Mesenchymal stem cell (in vitro differentiated cells and primary cell): Measurements from ENCODE around the gene DDX53.
A peak's percentile ranks its signal among the peaks of the same experiment; 100 is the strongest.

Experiments used
- DNase-seq: peaks from one replicate; pipeline ENCODE4 v3.0.0-alpha.2; 2013
- H2AFZ ChIP-seq: one replicate; pipeline ENCODE4 v1.6.1; 2013; ENCODE audit warnings: low read depth, mild to moderate bottlenecking, control low read depth, inconsistent platforms, low read length, moderate library complexity
- H2AK5ac ChIP-seq: 2 replicates; pipeline ENCODE4 v1.6.1; 2013; ENCODE audit warnings: low read length, moderate library complexity, mild to moderate bottlenecking, inconsistent platforms; ENCODE audit not compliant: severe bottlenecking
- H2BK120ac ChIP-seq: one replicate; pipeline ENCODE4 v1.6.1; 2013; ENCODE audit warnings: low read depth, mild to moderate bottlenecking, inconsistent platforms, low read length, moderate library complexity
- H2BK12ac ChIP-seq, 2 experiments: one replicate each; pipeline ENCODE4 v1.6.1; 2013; ENCODE audit warnings: inconsistent platforms in 2 of 2, low read length in 2 of 2, mild to moderate bottlenecking in 2 of 2, moderate library complexity in 2 of 2, control low read depth in 1 of 2
- H2BK15ac ChIP-seq: one replicate; pipeline ENCODE4 v1.6.1; 2013; ENCODE audit warnings: mild to moderate bottlenecking, low read depth, inconsistent platforms; ENCODE audit not compliant: poor library complexity, severe bottlenecking
- H2BK5ac ChIP-seq: 2 replicates; pipeline ENCODE4 v1.6.1; 2013; ENCODE audit warnings: low read depth, mild to moderate bottlenecking, low read length, control low read depth, inconsistent platforms; ENCODE audit not compliant: poor library complexity, severe bottlenecking
- H3K14ac ChIP-seq, 2 experiments: one replicate each; pipeline ENCODE4 v1.6.1; 2013; ENCODE audit warnings: inconsistent platforms in 2 of 2, low read length in 2 of 2, control low read depth in 1 of 2, mild to moderate bottlenecking in 1 of 2, moderate library complexity in 1 of 2
- H3K18ac ChIP-seq, 2 experiments: one replicate each; pipeline ENCODE4 v1.6.1; 2013; ENCODE audit warnings: inconsistent platforms in 2 of 2, low read length in 2 of 2, control low read depth in 1 of 2, low read depth in 1 of 2, mild to moderate bottlenecking in 1 of 2
- H3K23ac ChIP-seq, 2 experiments: one replicate each; pipeline ENCODE4 v1.6.1; 2013; ENCODE audit warnings: inconsistent platforms in 2 of 2, low read length in 2 of 2, mild to moderate bottlenecking in 2 of 2, moderate library complexity in 2 of 2, control low read depth in 1 of 2
- H3K27ac ChIP-seq: 2 replicates; pipeline ENCODE4 v1.5.1; 2013; ENCODE audit warnings: mild to moderate bottlenecking, moderate library complexity, low read length, control low read depth, inconsistent platforms; ENCODE audit not compliant: poor library complexity, severe bottlenecking
- H3K27me3 ChIP-seq, 2 experiments: 2 replicates each; pipeline versions ENCODE4 v1.6.1 to v1.7.0; 2013; ENCODE audit warnings: low read length in 2 of 2, mild to moderate bottlenecking in 2 of 2, moderate library complexity in 2 of 2, control low read depth in 1 of 2, inconsistent platforms in 1 of 2; ENCODE audit not compliant: control insufficient read depth in 1 of 2, insufficient read depth in 1 of 2
- H3K36me3 ChIP-seq, 2 experiments: 2 replicates each; pipeline versions ENCODE4 v1.6.1 to v1.7.0; 2013; ENCODE audit warnings: low read length in 2 of 2, control low read depth in 1 of 2, inconsistent platforms in 1 of 2, low read depth in 1 of 2, mild to moderate bottlenecking in 1 of 2; ENCODE audit not compliant: insufficient read depth in 2 of 2, control insufficient read depth in 1 of 2
- H3K4ac ChIP-seq, 2 experiments: one replicate each; pipeline ENCODE4 v1.6.1; 2013; ENCODE audit warnings: inconsistent platforms in 2 of 2, low read length in 2 of 2, mild to moderate bottlenecking in 2 of 2, moderate library complexity in 2 of 2, control low read depth in 1 of 2, low read depth in 1 of 2
- H3K4me1 ChIP-seq: 2 replicates; pipeline ENCODE4 v1.6.1; 2013; ENCODE audit warnings: low read depth, low read length, control low read depth; ENCODE audit not compliant: control insufficient read depth, insufficient read depth
- H3K4me2 ChIP-seq: 2 replicates; pipeline ENCODE4 v1.6.1; 2013; ENCODE audit warnings: low read length, mild to moderate bottlenecking, inconsistent platforms; ENCODE audit not compliant: poor library complexity, severe bottlenecking
- H3K4me3 ChIP-seq, 2 experiments: 2 replicates each; pipeline versions ENCODE4 v1.5.1 to v1.7.0; 2013; ENCODE audit warnings: low read length in 2 of 2, mild to moderate bottlenecking in 2 of 2, control low read depth in 1 of 2, low read depth in 1 of 2; ENCODE audit not compliant: insufficient read depth in 1 of 2
- H3K79me1 ChIP-seq: replicated peaks from 2 replicates; pipeline ENCODE4 v1.6.1; 2013; ENCODE audit warnings: mild to moderate bottlenecking, control low read depth, low read length, inconsistent platforms; ENCODE audit not compliant: poor library complexity, severe bottlenecking
- H3K9ac ChIP-seq: 2 replicates; pipeline ENCODE4 v1.7.0; 2013; ENCODE audit warnings: mild to moderate bottlenecking, low read length, moderate library complexity
- H3K9me3 ChIP-seq: 2 replicates; pipeline ENCODE4 v1.7.0; 2013; ENCODE audit warnings: mild to moderate bottlenecking, low read length; ENCODE audit not compliant: control insufficient read depth
- H4K8ac ChIP-seq: one replicate; pipeline ENCODE4 v1.6.1; 2013; ENCODE audit warnings: inconsistent platforms, mild to moderate bottlenecking, low read length, moderate library complexity
- H4K91ac ChIP-seq: one replicate; pipeline ENCODE4 v1.6.1; 2013; ENCODE audit warnings: mild to moderate bottlenecking, low read length, inconsistent platforms
- WGBS: methylation state at CpG from one replicate; pipeline ENCODE4 v1.1.7; 2013; ENCODE audit warnings: mixed read lengths; 5-methylcytosine and 5-hydroxymethylcytosine counted together

DDX53 gene

GRCh38 chrX:22959204-22959920, 40.4 kb upstream of the DDX53 start:
- Histone ChIP-seq H3K9me3 (no peaks in the 10 kb centered on the region), H3K79me1 (no peaks in the 10 kb centered on the region), H4K8ac (no peak overlapping the region), H4K91ac (no peak overlapping the region), H2AK5ac (no peak overlapping the region), H3K18ac (no peak overlapping the region), H3K4me3 (no peak overlapping the region), H3K4me1 (no peaks in the 10 kb centered on the region), H3K23ac (no peak overlapping the region), H3K4me2 (no peak overlapping the region), H3K14ac (no peak overlapping the region), H3K27ac (no peak overlapping the region), H3K9ac (no peak overlapping the region), H2AFZ (no peak overlapping the region), H3K36me3 (no peaks in the 10 kb centered on the region), H2BK12ac (no peak overlapping the region), H2BK15ac (no peak overlapping the region), H2BK5ac (no peak overlapping the region), H3K27me3 (peaks cover 0 to 5% of the 10 kb centered on the region in 2 experiments), H2BK120ac (no peak overlapping the region), H3K4ac (no peak overlapping the region)
- 100% methylated on average over 2 of the region's 4 CpGs for WGBS
- no peak for DNase-seq

- no peak overlapping the region for H3K14ac ChIP-seq
- H2AK5ac ChIP-seq: no peak overlapping the region
- WGBS: 86% methylated on average over 2 of the region's 2 CpGs
- H3K79me1 ChIP-seq: no peaks in the 10 kb centered on the region
- no peak overlapping the region for H4K91ac ChIP-seq
- no peak overlapping the region for H4K8ac ChIP-seq
- H2BK12ac ChIP-seq: no peak overlapping the region
- H3K27me3 ChIP-seq: peaks cover 0 to 10% of the 10 kb centered on the region in 2 experiments
- no peak overlapping the region for H2BK5ac ChIP-seq
- H3K27ac ChIP-seq: no peak overlapping the region
- no peak overlapping the region for H3K18ac ChIP-seq
- H2BK120ac ChIP-seq: no peak overlapping the region
- H3K4me2 ChIP-seq: no peak overlapping the region
- no peak overlapping the region for H3K4me3 ChIP-seq
- no peaks in the 10 kb centered on the region for H3K4me1 ChIP-seq
- peak; percentile 17 for DNase-seq
- no peak overlapping the region for H3K23ac ChIP-seq
- no peak overlapping the region for H2BK15ac ChIP-seq
- H3K9ac ChIP-seq: no peak overlapping the region
- no peak overlapping the region for H3K4ac ChIP-seq
- no peaks in the 10 kb centered on the region for H3K9me3 ChIP-seq
- no peak overlapping the region for H2AFZ ChIP-seq
- H3K36me3 ChIP-seq: no peaks in the 10 kb centered on the region
These were observed 36.6 kb upstream of the DDX53 start for GRCh38 chrX:22963196-22963595.

DNA sequence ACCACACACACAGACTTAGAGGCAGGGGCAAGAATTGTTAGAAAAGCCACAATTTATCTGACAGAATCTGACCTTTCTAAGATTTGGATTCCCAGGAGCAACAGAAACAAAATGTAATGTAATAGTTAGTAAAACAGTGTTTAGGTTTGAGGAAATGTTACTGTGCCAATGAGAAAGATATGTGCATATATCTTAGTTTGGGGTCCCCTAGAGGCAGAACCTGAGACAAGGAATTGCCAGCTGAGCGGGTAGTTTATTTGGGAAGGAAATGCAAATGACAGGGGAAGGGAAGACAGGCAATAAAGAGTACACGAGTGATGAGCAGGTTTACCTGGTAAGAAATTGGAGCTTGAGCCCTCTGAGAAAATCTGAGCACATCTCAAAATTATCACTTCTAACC, 31.3 kb upstream of the DDX53 start:
- no peak overlapping the region for H2BK15ac ChIP-seq
- no peak overlapping the region for H3K9ac ChIP-seq
- no peak overlapping the region for H2BK120ac ChIP-seq
- no peak overlapping the region for H4K91ac ChIP-seq
- no peak overlapping the region for H3K18ac ChIP-seq
- no peak for DNase-seq
- WGBS: no CpG with 5 or more reads among the region's 2 CpGs
- H3K79me1 ChIP-seq: no peaks in the 10 kb centered on the region
- H3K27me3 ChIP-seq: peaks cover 0 to 6% of the 10 kb centered on the region in 2 experiments
- H2BK5ac ChIP-seq: no peak overlapping the region
- no peaks in the 10 kb centered on the region for H3K4me1 ChIP-seq
- no peaks in the 10 kb centered on the region for H3K36me3 ChIP-seq
- no peak overlapping the region for H3K27ac ChIP-seq
- no peak overlapping the region for H3K4me3 ChIP-seq
- H3K4me2 ChIP-seq: no peak overlapping the region
- no peaks in the 10 kb centered on the region for H3K9me3 ChIP-seq
- no peak overlapping the region for H2AK5ac ChIP-seq
- no peak overlapping the region for H4K8ac ChIP-seq
- H3K23ac ChIP-seq: no peak overlapping the region
- no peak overlapping the region for H3K14ac ChIP-seq
- no peak overlapping the region for H2AFZ ChIP-seq
- no peak overlapping the region for H2BK12ac ChIP-seq
- H3K4ac ChIP-seq: no peak overlapping the region

- H3K23ac ChIP-seq: no peak overlapping the region
- no peak overlapping the region for H3K4me2 ChIP-seq
- no peaks in the 10 kb centered on the region for H3K4me1 ChIP-seq
- no peak overlapping the region for H3K4me3 ChIP-seq
- H3K79me1 ChIP-seq: no peaks in the 10 kb centered on the region
- H3K36me3 ChIP-seq: no peaks in the 10 kb centered on the region
- H3K9me3 ChIP-seq: no peaks in the 10 kb centered on the region
- peak; percentile 43 for DNase-seq
- H3K27ac ChIP-seq: no peak overlapping the region
- peaks cover 0 to 5% of the 10 kb centered on the region in 2 experiments for H3K27me3 ChIP-seq
- no peak overlapping the region for H4K8ac ChIP-seq
- H4K91ac ChIP-seq: no peak overlapping the region
- H3K9ac ChIP-seq: no peak overlapping the region
- H3K18ac ChIP-seq: no peak overlapping the region
- H2AFZ ChIP-seq: no peak overlapping the region
- no peak overlapping the region for H2BK12ac ChIP-seq
- H3K14ac ChIP-seq: no peak overlapping the region
- H2BK15ac ChIP-seq: no peak overlapping the region
- no peak overlapping the region for H3K4ac ChIP-seq
- no peak overlapping the region for H2BK5ac ChIP-seq
- H2BK120ac ChIP-seq: no peak overlapping the region
- H2AK5ac ChIP-seq: no peak overlapping the region
- WGBS: 50% methylated on average over 1 of the region's 1 CpG
These were observed 30.3 kb upstream of the DDX53 start for GRCh38 chrX:22969411-22969810.
